Measurements from ENCODE around the gene HOXA6.

The HOXA6 gene

DNA sequence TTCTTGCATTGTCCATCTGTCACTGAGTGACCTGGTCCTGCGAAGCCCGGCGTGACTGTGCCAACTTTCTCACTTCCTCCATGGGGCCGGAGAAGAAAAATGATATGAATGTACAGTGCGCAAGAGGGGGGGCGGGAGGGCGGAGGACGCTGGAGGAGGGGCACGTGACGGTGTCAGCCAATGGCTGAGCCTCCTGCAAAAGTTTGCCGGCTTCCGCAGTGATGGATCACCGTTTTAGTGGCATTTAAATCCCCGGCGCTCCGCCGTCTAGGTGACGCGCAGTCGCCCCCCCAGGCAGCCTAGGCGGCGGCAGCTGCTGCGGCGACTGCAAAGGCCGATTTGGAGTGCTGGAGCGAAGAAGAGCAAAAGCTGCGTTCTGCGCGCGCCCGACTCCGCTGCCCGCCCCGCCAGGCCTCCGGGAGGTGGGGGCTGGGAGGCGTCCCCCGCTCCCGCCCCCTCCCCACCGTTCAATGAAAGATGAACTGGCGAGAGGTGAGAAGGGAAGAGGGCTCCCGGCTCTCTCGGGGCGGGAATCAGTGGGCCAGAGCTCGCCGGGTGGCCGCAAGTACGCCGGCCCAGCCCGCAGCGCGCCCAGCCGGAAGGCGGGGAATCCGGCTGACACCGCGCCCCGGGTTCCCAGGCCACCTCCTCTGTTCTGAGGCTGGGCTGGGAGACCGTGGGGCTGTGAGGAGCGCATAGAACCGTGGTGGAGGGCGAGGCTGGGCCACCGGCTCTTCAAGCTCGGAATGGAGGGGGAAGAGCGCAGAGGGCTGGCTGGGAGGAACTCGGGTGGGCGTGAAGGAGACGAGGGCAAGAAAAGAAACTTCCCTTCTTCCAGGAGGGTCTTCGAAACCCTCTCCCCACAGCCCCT lies 51.4 kb downstream of the HOXA6 start, which contains the start of gene HOXA1:
Gene HOXA1 (minus strand): TSS at position 104 of the 871 bp plus-strand sequence. CDS start 88 bp downstream, at position 16.
- peak; percentile 68 to 74 for DNase-seq

All from activated CD4-positive, alpha-beta T cell treated with anti-CD3 and anti-CD28 coated beads, Interleukin-2, amount 50 U/mL, for 4 hours (primary cell).